ENCODE data around the gene SPTBN1. TPM values are rescaled to one million over a fixed set of nuclear protein-coding genes. Genes with fewer than 3 reads are reported as not detected.

The SPTBN1 gene
- total RNA-seq, 3 donors from 2014 or later (not counting 1 experiment from before 2014, with no cell fraction given): 65.7 to 142 (median 68.3) TPM

DNA sequence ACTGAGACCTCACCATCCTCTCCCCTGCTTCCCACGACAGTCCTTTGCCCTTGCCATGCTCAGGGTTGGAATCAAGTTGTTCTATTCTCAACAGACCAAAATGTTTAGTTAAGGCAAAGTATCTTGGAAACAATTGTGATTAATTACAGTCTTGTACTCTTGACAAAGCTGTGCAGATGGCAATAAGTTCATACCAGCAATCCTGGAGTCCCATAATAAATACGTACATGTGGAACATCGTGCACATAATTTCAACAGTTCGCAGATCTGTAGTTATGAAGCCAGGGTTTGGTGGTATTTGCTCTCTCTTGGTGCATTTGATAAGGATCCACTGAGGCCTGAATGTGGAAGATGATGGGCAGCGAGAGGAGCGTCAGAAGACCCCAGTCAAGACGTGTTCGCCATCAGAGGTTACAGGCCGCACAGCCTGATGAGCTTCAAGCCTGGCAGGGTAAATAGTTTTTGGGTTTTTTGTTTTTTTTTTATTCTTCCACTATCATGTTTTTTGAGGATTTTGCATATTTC, 214.4 kb downstream of the SPTBN1 start:
- intact Hi-C loops (cut with micrococcal nuclease): no loop called here
- TF ChIP-seq CTCF (IDR thresholded peaks at IDR 0.05): no peak
- ATAC-seq (no peak), DNase-seq (no peak)
- peak overlapping the region in 1 of 2 donors; percentile 16 for H3K27ac Mint-ChIP-seq
- Histone ChIP-seq H3K4me3 (ENCODE audit: low read length) (no peak overlapping the region), H3K27me3 (ENCODE audit: control insufficient read depth, insufficient read depth, low read length) (no peaks in the 10 kb centered on the region), H3K4me1 (ENCODE audit: control insufficient read depth, insufficient read depth, low read length) (peaks cover 15% of the 10 kb centered on the region), H3K36me3 (ENCODE audit: control insufficient read depth, insufficient read depth, low read length) (peaks cover 45% of the 10 kb centered on the region), H3K9me3 (ENCODE audit: control insufficient read depth, insufficient read depth, low read length) (no peaks in the 10 kb centered on the region), H3K27ac (ENCODE audit: low read length) (no peak overlapping the region)
- WGBS (ENCODE audit: insufficient coverage): 96% methylated on average over 9 of the region's 9 CpGs
- H3K36me3 Mint-ChIP-seq: peaks cover 15% of the 10 kb centered on the region
- no peaks in the 10 kb centered on the region for H3K9me3 Mint-ChIP-seq
- peaks cover 0 to 5% of the 10 kb centered on the region in 2 donors for H3K27me3 Mint-ChIP-seq (ENCODE audit: low read depth in 2 of 2)
- peaks cover 10 to 13% of the 10 kb centered on the region in 2 donors for H3K4me1 Mint-ChIP-seq
- H3K4me3 Mint-ChIP-seq: no peak overlapping the region

- Mint-ChIP-seq H3K27me3 (ENCODE audit: low read depth in 2 of 2) (peaks cover under 1 to 5% of the 10 kb centered on the region in 2 donors), H3K4me1 (peaks cover 10 to 11% of the 10 kb centered on the region in 2 donors), H3K36me3 (peaks cover 15% of the 10 kb centered on the region), H3K9me3 (no peaks in the 10 kb centered on the region), H3K27ac (no peak overlapping the region), H3K4me3 (no peak overlapping the region)
- Histone ChIP-seq H3K27ac (ENCODE audit: low read length) (no peak overlapping the region), H3K4me3 (ENCODE audit: low read length) (no peak overlapping the region), H3K36me3 (ENCODE audit: control insufficient read depth, insufficient read depth, low read length) (peaks cover 41% of the 10 kb centered on the region), H3K4me1 (ENCODE audit: control insufficient read depth, insufficient read depth, low read length) (peaks cover 15% of the 10 kb centered on the region), H3K27me3 (ENCODE audit: control insufficient read depth, insufficient read depth, low read length) (no peaks in the 10 kb centered on the region), H3K9me3 (ENCODE audit: control insufficient read depth, insufficient read depth, low read length) (no peaks in the 10 kb centered on the region)
- intact Hi-C loops (cut with micrococcal nuclease): no loop called here
- no peak for TF ChIP-seq CTCF (IDR thresholded peaks at IDR 0.05)
- 93% methylated on average over 3 of the region's 3 CpGs for WGBS (ENCODE audit: insufficient coverage)
- ATAC-seq (no peak), DNase-seq (no peak)
These were observed 214.9 kb downstream of the SPTBN1 start for GRCh38 chr2:54671010-54671409.

GRCh38 chr2:54671875-54672589, 215.9 kb downstream of the SPTBN1 start:
- Histone ChIP-seq H3K4me3 (ENCODE audit: low read length) (no peak overlapping the region), H3K36me3 (ENCODE audit: control insufficient read depth, insufficient read depth, low read length) (peaks cover 32% of the 10 kb centered on the region), H3K27me3 (ENCODE audit: control insufficient read depth, insufficient read depth, low read length) (no peaks in the 10 kb centered on the region), H3K27ac (ENCODE audit: low read length) (no peak overlapping the region), H3K4me1 (ENCODE audit: control insufficient read depth, insufficient read depth, low read length) (peaks cover 10% of the 10 kb centered on the region), H3K9me3 (ENCODE audit: control insufficient read depth, insufficient read depth, low read length) (no peaks in the 10 kb centered on the region)
- ATAC-seq (no peak), DNase-seq (no peak)
- WGBS (ENCODE audit: insufficient coverage): 93% methylated on average over 2 of the region's 4 CpGs
- Mint-ChIP-seq H3K4me1 (peaks cover 10 to 11% of the 10 kb centered on the region in 2 donors), H3K27ac (no peak overlapping the region), H3K9me3 (no peaks in the 10 kb centered on the region), H3K36me3 (peaks cover 7% of the 10 kb centered on the region), H3K4me3 (no peak overlapping the region), H3K27me3 (ENCODE audit: low read depth in 2 of 2) (peaks cover 5 to 9% of the 10 kb centered on the region in 2 donors)
- intact Hi-C loops (cut with micrococcal nuclease): no loop called here
- TF ChIP-seq CTCF (IDR thresholded peaks at IDR 0.05): no peak

All from natural killer cell (primary cell).